ENCODE measurements around the gene CRMP1.

GRCh38 chr4:5930456-5930855 lies 37.6 kb upstream of the CRMP1 start:
- TF ChIP-seq, protein P1, sequence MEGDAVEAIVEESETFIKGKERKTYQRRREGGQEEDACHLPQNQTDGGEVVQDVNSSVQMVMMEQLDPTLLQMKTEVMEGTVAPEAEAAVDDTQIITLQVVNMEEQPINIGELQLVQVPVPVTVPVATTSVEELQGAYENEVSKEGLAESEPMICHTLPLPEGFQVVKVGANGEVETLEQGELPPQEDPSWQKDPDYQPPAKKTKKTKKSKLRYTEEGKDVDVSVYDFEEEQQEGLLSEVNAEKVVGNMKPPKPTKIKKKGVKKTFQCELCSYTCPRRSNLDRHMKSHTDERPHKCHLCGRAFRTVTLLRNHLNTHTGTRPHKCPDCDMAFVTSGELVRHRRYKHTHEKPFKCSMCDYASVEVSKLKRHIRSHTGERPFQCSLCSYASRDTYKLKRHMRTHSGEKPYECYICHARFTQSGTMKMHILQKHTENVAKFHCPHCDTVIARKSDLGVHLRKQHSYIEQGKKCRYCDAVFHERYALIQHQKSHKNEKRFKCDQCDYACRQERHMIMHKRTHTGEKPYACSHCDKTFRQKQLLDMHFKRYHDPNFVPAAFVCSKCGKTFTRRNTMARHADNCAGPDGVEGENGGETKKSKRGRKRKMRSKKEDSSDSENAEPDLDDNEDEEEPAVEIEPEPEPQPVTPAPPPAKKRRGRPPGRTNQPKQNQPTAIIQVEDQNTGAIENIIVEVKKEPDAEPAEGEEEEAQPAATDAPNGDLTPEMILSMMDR (conservative IDR thresholded peaks at IDR 0.05; ENCODE audit: low read depth, low read length) = no peak
- TF ChIP-seq FOS (IDR thresholded peaks at IDR 0.05; ENCODE audit: low read depth, low read length) = no peak
- TF ChIP-seq BHLHE40 (IDR thresholded peaks at IDR 0.05; ENCODE audit: low read depth, low read length) = no peak
- no peak for TF ChIP-seq CEBPB (IDR thresholded peaks at IDR 0.05; ENCODE audit: low read depth, low read length)
- TF ChIP-seq POLR2A (IDR thresholded peaks at IDR 0.05; ENCODE audit: low read depth, low read length) = no peak
- no peak for TF ChIP-seq RCOR1 (IDR thresholded peaks at IDR 0.05; ENCODE audit: insufficient replicate concordance, low read length)
- TF ChIP-seq CHD1 (IDR thresholded peaks at IDR 0.05; ENCODE audit: low read depth, low read length) = no peak
- no peak for TF ChIP-seq ELK1 (IDR thresholded peaks at IDR 0.05; ENCODE audit: borderline replicate concordance, low read depth, low read length)
- no peak for TF ChIP-seq SMC3 (IDR thresholded peaks at IDR 0.05; ENCODE audit: low read depth, low read length)
- no peak for TF ChIP-seq RAD21 (IDR thresholded peaks at IDR 0.05; ENCODE audit: low read length)
- TF ChIP-seq RFX5 (IDR thresholded peaks at IDR 0.05; ENCODE audit: low read depth, low read length) = no peak
- TF ChIP-seq MXI1 (IDR thresholded peaks at IDR 0.05; ENCODE audit: borderline replicate concordance, low read depth, low read length) = no peak
